Measurements from ENCODE around the gene RGS12. TPM values are rescaled to one million over a fixed set of nuclear protein-coding genes. Genes with fewer than 3 reads are reported as not detected.

RGS12 gene
- total and polyA plus RNA-seq, 2 of the 13 experiments (the other 11 are each of a cell fraction or from before 2014, with no cell fraction given) = 21.0 to 27.7 TPM

DNA sequence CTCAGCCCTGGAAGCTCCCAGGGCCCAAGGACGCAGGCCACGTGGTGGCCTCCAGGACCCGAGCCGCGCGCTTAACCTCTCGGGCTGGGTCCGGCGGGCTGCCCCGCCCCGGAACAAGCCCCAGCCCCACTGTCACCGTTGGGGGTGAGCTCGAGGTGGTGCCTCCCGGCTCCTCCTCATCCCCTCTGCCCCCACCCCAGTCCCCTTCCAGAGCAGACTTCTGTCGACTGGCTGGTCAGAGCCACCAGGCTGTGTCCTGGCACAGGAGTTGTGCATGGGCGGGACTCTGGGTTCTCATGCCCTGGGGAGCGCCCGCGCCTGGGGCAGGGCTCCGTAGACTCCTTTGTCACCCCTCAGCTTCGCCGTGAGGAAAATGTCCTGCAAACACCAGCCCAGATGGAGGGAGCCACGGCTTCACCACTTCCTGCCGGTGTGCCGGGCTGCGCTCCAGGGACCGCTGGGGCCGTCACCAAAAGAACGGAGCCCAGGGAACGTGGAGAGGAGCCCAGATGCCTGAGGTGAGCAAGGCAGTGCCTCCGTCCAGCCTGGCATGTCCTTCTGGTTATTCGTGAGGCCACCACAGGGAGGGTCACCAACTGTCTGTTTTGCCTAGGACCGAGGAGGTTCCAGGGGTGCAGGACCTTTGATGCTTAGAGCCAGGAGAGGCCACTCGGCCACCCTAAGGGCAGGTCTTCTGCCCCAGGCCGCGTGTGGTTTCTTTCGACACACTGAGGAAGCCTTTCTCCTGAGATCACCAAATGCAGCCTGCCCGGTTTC is 7.1 kb upstream of the RGS12 start (continued):
- TF ChIP-seq SOX13 (IDR thresholded peaks at IDR 0.05) (no peak), SOX13 (CRISPR knock-in tag; conservative IDR thresholded peaks at IDR 0.05 in 1 of 2, IDR thresholded peaks at IDR 0.05 in 1 of 2) (peak in 1 of 2 experiments; percentile 65; a peak in 1 of 4 replicates), ZFX (CRISPR knock-in tag; IDR thresholded peaks at IDR 0.05; ENCODE audit: low read depth) (peak; percentile 88; the same call in 1 of the 2 replicates), ZNF350 (CRISPR knock-in tag; IDR thresholded peaks at IDR 0.05; ENCODE audit: borderline replicate concordance, low read depth) (no peak), ZNF569 (CRISPR knock-in tag; IDR thresholded peaks at IDR 0.05; ENCODE audit: borderline replicate concordance) (no peak), HNF4A (CRISPR knock-in tag; IDR thresholded peaks at IDR 0.05) (peak; percentile 60), NR2F2 (IDR thresholded peaks at IDR 0.05; ENCODE audit: borderline replicate concordance, low read depth) (no peak), CEBPG (CRISPR knock-in tag; IDR thresholded peaks at IDR 0.05) (no peak), HMG20A (CRISPR knock-in tag; IDR thresholded peaks at IDR 0.05; ENCODE audit: borderline replicate concordance) (no peak)
- TF ChIP-seq, protein P1, sequence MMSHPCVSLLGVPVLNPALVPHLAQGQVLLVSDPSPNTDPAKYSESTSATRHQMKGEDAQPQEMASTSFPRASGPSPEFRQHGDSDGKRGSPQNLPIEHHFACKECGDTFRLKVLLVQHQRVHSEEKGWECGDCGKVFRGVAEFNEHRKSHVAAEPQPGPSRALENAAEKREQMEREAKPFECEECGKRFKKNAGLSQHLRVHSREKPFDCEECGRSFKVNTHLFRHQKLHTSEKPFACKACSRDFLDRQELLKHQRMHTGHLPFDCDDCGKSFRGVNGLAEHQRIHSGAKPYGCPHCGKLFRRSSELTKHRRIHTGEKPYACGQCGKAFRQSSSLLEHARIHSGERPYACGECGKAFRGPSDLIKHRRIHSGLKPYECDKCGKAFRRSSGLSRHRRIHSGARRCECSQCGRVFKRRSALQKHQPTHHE (CRISPR knock-in tag; IDR thresholded peaks at IDR 0.05; ENCODE audit: borderline replicate concordance) = 0 out of 2 replicates have a peak, but pooled peaks have one; percentile 45
- TF ChIP-seq, protein P2, sequence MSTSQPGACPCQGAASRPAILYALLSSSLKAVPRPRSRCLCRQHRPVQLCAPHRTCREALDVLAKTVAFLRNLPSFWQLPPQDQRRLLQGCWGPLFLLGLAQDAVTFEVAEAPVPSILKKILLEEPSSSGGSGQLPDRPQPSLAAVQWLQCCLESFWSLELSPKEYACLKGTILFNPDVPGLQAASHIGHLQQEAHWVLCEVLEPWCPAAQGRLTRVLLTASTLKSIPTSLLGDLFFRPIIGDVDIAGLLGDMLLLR (CRISPR knock-in tag; IDR thresholded peaks at IDR 0.05) = no peak
- TF ChIP-seq, protein P3, sequence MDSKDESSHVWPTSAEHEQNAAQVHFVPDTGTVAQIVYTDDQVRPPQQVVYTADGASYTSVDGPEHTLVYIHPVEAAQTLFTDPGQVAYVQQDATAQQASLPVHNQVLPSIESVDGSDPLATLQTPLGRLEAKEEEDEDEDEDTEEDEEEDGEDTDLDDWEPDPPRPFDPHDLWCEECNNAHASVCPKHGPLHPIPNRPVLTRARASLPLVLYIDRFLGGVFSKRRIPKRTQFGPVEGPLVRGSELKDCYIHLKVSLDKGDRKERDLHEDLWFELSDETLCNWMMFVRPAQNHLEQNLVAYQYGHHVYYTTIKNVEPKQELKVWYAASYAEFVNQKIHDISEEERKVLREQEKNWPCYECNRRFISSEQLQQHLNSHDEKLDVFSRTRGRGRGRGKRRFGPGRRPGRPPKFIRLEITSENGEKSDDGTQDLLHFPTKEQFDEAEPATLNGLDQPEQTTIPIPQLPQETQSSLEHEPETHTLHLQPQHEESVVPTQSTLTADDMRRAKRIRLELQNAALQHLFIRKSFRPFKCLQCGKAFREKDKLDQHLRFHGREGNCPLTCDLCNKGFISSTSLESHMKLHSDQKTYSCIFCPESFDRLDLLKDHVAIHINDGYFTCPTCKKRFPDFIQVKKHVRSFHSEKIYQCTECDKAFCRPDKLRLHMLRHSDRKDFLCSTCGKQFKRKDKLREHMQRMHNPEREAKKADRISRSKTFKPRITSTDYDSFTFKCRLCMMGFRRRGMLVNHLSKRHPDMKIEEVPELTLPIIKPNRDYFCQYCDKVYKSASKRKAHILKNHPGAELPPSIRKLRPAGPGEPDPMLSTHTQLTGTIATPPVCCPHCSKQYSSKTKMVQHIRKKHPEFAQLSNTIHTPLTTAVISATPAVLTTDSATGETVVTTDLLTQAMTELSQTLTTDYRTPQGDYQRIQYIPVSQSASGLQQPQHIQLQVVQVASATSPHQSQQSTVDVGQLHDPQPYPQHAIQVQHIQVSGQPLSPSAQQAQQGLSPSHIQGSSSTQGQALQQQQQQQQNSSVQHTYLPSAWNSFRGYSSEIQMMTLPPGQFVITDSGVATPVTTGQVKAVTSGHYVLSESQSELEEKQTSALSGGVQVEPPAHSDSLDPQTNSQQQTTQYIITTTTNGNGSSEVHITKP (CRISPR knock-in tag; IDR thresholded peaks at IDR 0.05; ENCODE audit: low read depth) = peak; percentile 90; the same call in 1 of the 2 replicates
- TF ChIP-seq, protein P4, sequence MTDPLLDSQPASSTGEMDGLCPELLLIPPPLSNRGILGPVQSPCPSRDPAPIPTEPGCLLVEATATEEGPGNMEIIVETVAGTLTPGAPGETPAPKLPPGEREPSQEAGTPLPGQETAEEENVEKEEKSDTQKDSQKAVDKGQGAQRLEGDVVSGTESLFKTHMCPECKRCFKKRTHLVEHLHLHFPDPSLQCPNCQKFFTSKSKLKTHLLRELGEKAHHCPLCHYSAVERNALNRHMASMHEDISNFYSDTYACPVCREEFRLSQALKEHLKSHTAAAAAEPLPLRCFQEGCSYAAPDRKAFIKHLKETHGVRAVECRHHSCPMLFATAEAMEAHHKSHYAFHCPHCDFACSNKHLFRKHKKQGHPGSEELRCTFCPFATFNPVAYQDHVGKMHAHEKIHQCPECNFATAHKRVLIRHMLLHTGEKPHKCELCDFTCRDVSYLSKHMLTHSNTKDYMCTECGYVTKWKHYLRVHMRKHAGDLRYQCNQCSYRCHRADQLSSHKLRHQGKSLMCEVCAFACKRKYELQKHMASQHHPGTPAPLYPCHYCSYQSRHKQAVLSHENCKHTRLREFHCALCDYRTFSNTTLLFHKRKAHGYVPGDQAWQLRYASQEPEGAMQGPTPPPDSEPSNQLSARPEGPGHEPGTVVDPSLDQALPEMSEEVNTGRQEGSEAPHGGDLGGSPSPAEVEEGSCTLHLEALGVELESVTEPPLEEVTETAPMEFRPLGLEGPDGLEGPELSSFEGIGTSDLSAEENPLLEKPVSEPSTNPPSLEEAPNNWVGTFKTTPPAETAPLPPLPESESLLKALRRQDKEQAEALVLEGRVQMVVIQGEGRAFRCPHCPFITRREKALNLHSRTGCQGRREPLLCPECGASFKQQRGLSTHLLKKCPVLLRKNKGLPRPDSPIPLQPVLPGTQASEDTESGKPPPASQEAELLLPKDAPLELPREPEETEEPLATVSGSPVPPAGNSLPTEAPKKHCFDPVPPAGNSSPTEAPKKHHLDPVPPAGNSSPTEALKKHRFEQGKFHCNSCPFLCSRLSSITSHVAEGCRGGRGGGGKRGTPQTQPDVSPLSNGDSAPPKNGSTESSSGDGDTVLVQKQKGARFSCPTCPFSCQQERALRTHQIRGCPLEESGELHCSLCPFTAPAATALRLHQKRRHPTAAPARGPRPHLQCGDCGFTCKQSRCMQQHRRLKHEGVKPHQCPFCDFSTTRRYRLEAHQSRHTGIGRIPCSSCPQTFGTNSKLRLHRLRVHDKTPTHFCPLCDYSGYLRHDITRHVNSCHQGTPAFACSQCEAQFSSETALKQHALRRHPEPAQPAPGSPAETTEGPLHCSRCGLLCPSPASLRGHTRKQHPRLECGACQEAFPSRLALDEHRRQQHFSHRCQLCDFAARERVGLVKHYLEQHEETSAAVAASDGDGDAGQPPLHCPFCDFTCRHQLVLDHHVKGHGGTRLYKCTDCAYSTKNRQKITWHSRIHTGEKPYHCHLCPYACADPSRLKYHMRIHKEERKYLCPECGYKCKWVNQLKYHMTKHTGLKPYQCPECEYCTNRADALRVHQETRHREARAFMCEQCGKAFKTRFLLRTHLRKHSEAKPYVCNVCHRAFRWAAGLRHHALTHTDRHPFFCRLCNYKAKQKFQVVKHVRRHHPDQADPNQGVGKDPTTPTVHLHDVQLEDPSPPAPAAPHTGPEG (CRISPR knock-in tag; IDR thresholded peaks at IDR 0.05) = peak; percentile 58
- TF ChIP-seq, protein P5, sequence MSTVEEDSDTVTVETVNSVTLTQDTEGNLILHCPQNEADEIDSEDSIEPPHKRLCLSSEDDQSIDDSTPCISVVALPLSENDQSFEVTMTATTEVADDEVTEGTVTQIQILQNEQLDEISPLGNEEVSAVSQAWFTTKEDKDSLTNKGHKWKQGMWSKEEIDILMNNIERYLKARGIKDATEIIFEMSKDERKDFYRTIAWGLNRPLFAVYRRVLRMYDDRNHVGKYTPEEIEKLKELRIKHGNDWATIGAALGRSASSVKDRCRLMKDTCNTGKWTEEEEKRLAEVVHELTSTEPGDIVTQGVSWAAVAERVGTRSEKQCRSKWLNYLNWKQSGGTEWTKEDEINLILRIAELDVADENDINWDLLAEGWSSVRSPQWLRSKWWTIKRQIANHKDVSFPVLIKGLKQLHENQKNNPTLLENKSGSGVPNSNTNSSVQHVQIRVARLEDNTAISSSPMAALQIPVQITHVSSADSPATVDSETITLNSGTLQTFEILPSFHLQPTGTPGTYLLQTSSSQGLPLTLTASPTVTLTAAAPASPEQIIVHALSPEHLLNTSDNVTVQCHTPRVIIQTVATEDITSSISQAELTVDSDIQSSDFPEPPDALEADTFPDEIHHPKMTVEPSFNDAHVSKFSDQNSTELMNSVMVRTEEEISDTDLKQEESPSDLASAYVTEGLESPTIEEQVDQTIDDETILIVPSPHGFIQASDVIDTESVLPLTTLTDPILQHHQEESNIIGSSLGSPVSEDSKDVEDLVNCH (CRISPR knock-in tag; IDR thresholded peaks at IDR 0.05) = no peak

Measured in HepG2 (cell line).